DMS 273 treated with DMSO at 0.1 percent for 48 hours (cell line): ENCODE measurements around the gene SRPRB.

Experiments used
- DNase-seq: peaks from one replicate; lab custom pipeline; 2025; lab: John Stamatoyannopoulos, UW

Gene SRPRB

DNA sequence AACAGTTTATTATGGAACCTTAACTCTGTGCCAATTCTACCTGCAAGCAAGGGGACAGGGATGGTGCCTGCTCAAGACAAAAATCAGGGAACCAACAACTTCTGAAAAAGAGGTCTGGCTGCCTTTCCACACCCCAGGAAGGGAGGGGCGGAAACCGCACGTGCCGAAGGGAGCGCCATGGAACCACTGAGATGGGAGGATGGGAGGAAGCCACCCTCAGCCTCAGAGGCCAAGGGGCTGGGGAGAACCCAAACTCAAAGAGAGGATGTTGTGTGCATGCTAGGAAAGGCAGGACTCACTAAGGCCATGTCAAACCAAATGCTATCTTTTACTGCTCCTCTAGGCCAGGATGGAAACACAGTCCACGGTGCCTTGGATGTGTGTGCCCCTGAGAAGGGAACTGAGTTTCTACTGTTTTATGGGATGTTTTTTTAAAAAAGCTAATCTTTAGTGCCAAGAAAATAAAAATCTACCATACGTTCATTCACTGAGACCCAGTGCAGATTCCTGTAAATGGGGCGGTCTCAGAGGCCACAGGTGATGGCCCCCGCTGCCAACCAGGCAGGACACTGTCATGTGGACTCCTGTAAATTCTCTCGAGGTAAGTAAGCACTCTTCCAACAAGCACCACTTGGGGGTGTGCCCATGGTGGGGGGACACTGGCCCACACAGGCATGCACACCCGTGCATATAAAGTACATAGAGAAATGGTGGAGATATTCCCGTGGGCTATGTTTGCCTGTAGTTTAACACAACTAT lies 20.5 kb downstream of the SRPRB start:
- no peak for DNase-seq

DNA sequence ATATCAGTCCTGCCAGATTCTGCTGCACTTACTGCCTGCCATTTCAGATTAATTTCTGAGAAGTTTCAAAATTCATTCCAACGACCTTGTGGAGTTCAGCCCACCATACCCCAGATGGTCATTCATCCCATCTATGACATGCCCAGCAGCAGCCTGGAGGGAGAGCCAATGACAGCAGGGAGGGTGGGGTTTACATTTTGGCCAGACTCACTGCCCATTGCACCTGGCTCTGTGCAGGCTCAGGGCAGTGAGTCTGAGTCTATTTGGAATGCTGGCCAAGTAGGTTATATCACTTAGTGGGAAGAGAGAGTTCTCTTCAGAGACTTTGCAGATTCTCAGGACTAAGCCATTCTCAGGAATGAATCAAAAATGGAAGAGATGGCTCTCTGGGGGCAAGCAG lies 21.5 kb downstream of the SRPRB start:
- no peak for DNase-seq

DNA sequence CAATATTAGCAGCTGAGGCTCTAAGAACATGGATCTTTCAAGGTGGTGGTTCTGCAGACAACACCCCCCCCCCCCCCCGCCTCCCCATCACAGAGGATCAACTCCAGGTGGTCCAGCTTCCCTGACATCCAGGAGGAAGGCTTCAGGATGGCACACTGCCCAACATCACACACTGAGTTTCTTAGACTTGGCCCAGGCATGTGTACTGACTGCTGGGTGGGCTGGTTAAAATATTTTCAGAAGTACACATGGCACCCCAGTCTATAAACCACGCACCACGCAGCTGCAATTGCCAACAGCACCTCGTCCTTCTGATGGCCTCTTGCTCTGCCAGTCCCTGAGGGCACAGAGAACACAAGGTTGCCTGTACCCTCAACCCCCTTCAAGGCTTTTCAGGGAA lies 22.1 kb downstream of the SRPRB start:
- DNase-seq: no peak

DNA sequence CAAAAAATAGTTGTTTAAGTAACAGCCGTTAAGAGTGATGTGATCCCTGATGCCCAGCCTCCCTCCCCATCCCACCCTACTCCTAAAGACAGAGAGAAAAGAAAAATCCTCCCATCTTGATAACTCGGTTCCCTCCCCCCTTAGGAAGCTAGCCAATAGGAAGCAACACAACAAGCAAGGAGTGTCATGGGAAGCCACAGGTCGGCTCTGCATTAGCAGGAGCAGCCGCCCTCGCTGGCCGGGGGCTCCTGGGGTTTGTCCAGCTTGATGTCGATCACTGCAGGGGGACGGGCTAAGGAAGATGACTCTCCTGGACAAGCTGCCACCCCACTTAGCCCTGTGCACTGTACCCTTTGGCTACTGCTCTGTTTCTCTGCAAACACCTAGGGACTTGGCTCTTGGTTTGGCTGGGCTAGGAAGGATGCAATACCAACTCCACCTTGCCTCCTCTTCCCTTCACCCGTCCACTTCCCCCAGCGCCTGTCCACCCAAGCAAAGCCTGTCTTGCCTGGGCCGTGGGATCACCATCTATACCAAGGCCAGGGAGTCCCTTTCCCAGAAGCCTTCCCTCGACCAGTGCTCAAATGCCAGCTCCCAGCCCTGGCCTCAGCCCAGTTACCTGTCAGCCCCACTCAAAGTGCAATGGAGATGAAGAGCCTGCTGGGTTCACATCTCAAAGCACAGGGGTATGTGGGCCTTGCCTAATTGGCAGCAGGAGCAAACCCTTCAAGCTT lies 23.1 kb downstream of the SRPRB start:
- no peak for DNase-seq

DNA sequence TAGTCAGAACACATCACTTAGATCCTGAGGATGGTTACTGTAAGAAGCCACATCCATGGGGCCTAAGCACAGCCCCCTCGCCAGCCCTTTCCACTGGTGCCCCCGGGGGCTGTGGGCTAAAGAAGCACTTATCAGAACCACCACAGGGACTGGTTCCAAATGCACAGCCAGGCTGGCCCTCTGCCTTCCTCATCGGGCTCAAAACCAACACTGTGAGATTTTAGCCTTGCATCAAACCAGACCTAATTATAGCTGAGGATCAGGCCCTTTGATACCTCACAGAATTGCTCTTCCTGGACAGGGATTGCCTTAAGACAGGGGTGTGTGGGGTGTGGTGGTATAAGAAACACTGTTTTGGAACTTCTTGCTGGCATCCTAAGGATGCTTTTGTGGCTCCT lies 23.7 kb downstream of the SRPRB start:
- no peak for DNase-seq

DNA sequence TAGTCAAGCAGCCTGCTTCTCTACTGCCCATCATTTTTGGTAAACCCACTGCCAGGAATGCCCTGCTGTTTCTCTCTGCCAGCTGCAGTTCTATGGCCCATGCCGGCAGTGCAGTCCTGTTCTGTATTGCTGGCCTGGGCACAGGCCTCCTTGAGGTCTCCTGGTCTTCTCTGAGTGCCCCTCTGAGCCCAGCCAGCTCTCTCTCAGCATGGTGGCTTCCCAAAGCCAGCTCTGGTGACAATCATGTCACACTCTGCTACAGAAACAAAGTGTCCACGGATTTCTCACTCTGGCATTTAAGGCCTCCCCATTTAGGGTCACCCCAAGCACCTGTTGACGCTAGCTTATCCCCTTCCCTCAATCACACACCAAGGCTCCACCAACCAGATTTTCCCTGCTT lies 24.5 kb downstream of the SRPRB start:
- DNase-seq: no peak

DNA sequence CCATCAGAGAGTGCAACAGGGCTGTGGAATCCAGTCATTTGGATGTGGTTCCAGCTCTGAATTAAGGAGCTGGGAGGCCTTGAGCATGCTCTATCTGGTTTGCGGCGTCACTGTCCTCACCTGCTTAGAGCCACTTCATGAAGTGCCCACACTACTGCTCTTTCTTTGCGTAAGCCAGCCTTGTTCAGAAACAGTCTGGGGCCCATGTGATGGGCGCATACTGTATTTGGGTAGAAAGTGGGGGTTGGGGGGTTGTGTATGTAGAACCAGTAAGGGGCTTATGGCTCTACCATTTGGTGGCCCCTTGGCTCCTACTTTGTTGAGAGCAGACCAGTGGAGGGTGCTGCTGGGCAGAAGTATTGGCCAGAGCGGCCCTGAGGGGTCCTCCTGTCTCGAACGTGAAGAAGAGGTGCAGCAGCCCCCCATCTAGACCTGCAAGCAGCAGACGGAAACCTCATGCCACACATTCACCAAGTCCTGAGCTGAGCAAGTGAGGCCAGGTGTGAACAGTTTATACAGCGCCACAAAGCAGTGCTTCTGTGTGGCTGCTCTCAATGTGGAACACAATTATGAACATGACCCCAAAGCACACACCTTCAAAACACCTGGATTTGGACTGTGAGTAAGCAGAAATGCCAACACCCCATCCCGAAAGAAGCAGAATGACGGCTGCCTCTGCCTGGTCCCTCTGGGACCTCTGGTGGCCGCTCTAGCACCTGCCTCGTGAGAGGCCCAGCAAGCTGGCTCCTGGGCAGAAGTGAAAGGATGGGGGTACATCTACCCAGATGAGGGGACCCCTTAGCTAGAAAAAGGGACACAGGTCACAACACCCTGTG lies 26.6 kb downstream of the SRPRB start:
- no peak for DNase-seq

DNA sequence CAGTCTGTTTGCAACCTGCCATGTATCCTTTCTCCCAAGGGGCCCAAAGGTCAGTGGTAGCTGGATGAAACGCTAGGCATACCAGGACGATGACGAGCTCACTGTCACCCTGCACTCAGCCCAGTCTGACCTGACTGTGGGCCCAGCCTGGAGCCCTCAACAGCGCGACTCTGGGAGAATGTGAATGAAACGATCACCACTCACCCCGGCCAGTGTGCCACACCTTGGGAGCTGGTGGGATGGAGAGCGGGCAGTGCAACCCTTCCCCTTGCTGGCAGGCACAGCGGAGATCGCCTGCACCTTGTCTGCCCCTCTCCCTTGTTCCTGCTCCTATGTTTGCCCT lies 27.2 kb downstream of the SRPRB start:
- DNase-seq: no peak

DNA sequence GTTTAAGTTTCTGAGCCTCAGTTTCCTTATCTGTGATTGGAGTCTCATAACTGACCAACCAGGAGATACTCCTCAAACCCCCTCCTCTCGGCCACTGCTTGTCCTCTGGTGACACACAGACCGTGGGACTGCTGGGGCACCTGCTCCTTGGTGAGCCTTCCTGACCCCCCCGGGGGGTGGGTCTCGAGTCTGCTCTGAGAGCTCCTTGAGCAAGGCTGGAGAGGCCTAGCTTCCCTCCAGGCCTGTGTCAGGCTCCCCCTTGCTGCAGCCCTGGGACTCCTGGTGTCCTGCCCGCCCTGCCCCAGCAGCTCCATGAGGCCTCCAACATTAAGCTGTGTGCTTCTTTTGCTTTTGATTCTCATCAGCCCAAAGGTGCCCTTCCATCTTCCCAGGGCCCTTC lies 27.7 kb downstream of the SRPRB start:
- DNase-seq: no peak

DNA sequence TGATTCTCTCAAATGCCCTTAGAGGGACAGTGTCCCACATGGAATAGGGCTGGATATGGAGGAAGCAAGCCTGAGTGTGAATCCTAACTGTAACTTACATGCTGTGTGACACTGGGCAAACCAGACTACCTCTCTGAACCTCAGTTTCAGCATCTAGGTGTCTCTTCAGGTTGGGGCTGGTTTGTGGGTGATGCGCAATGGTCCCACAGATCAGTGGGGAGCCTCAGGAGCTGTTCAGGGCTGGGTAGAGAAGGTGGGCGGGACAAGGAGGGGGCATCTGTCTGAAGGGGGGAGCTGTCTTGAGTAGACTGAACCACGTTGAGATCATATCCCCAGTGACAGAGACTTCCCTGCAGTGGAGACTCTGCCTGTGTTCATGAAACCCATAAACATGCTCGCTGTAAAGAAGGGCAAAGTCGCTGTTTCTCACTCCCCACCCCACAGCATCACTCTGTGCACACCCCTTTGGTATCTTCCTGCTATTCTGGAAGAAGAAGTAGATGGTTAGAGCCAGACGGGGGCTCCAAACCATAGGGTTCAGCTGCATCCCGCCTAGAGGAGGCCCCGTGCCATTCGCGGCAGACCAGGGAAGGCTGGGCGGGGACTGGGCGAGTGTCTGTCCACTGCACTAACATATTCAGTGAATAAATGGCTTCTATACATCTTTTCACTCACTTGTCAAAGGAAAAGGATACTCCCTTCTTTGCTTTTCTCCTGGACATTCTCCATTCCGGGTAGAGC lies 28.4 kb downstream of the SRPRB start:
- no peak for DNase-seq

DNA sequence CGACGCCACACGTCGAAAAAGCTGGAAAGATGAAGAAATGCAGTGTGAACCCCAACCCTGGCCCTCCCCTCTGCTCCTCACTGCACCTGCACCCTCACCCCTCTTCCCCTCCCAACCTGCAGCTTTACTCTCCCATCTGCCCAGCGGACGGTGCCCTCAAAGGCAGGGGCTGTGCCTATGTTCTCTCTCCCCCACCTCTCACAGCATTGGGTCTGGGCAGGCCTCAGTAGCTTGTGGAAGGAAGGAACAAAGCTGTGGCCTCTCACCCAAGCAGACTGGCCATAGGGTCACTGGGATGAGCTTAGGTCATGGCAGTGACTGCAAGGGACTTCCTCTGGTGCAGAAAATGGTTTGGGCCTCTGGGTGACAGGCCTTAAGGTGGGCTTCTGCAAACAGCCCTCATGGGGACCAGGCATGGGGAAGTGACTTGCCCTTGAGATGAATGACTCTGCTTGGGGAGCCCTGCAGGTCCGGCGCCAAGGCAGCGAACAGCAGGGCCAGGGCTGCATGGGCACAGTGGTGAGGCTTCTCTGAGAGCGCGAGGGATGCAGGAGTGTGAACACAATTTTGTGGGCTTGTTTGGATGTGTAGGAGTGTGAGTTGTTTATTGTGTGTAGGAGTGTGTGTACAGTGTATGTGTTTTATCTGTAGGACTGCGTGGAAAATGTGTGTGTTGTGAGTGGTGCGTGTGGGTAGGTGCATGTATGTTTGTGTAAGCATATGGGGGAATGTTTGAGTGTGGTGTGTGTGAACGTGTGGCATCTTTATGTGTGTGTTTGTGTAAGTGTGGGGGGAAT lies 29.2 kb downstream of the SRPRB start:
- DNase-seq: no peak

DNA sequence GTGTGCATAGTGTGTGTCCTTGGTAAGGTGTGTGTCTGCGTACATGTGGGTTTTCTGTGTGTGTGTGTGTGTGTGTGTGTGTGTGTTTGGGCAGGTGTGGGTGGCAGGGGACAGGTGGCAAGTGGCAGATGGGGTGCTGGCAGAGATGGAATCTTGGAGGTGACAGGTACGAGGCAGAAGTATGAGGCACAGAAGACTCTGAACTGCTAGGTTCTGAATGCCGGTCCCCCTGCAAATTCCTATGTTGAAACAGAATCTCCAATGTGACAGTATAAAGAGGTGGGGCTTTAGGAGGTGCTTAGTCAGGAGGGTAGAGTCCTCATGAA lies 29.8 kb downstream of the SRPRB start:
- DNase-seq: no peak

DNA sequence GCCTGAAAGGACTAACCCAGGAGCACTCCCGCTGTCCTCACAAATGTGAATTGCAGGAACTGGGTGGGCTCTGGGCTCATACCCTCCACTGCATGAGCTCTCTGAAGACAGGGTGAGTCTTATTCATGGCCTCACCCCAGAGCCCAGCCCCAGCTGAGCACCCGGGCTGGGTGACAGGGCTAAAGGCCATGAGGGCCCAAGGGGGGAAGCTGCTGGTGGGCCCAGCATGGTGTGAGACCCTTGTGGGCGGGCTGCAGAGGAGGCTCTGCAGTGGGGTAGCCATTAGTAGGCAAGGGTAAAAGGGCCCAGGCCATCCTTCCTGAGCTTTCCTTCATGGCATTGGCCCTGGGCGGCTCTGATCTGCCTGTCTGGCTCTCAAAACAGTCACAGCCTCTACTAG lies 30.3 kb downstream of the SRPRB start:
- no peak for DNase-seq

DNA sequence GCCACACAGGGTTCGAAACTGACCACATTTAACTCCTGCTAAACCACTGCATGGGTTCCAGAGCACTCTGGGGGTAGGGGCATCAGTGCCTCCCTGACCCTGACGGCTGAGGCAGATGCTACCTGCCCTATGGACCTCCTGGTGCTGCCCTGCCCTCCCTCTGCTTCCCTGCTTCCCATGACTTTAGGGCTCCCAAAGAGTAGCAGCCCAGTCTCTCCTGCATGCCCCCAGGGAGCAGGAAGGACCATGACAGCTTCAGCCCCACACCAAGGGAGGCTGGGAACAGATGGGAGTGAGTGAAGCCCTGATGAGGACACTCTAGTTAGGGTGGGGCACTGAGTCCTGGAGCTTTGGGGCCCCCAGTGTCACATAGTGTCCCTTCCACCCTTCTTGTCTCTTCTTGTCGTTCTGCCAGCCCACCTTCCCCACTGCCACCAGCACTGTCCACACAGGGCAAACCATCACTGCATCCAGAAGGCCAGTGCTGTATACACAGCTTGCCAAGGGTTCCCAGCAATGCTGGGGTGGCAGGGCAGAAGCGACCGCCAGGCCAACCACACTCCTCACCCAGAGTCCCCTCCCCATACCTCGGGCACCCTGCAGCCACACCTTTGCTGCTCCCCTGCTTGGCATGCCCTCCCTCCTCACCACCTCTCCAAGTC lies 31.0 kb downstream of the SRPRB start:
- no peak for DNase-seq

DNA sequence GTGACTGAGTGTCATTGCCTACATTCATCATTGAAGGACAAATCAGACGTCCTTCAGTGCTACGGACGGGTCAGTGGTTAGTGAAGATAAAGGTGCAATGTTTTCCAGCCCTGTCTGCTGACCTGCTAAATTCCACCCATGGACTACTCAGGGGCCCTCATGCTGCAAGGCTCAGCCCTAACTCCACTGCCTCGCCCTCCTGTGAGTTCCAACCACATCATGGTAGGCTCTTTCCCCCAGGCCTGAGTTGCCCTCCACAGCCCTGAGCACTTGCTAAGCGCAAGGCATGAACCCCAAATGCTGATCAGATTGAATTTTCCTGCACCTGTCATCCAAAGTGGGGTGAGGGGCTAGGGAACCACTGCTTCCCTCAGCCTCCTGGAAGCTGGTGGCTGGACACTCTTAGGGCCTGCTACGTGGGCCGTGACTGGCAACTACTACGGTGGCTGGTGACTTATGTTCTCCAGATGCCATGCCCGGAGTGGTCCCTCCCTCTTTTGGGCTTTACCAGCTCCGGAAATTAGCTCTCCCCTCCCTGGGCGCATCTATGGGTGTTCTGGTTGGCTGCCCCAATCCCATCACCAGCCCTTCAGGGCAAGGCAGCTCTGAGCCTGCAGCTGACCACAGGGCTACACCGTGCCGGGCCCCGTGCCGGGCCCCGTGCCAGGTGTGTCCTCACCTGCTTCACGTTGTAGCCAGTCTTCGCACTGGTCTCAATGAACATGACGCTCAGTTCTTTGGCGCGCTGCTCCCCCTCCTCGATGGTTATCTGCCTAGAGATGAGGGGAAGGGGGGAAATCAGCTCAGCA lies 32.1 kb downstream of the SRPRB start:
- no peak for DNase-seq

DNA sequence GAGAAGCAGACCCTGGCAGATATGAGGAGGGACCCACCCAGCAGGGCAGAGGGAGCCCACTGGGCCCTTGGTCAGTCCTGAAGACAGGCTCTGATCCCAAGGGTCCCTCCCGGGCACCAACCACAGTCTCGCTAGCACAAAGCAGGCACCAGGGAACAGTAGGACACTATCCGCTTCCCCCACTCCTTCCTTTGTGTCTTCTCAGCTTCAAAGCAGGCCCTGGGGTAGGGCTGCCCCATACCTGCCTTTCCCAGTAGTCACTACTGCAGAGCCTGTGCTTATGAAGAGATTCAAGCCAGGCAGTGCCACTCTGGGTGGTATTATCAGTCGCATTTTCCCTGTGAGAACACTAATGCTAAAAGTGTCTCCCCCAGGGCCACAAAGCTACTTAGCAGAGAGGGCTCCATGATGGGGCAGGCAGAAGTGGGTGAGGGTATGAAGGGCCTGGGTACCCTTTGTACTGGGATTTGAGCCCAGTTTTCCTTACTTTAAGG lies 32.7 kb downstream of the SRPRB start:
- no peak for DNase-seq

DNA sequence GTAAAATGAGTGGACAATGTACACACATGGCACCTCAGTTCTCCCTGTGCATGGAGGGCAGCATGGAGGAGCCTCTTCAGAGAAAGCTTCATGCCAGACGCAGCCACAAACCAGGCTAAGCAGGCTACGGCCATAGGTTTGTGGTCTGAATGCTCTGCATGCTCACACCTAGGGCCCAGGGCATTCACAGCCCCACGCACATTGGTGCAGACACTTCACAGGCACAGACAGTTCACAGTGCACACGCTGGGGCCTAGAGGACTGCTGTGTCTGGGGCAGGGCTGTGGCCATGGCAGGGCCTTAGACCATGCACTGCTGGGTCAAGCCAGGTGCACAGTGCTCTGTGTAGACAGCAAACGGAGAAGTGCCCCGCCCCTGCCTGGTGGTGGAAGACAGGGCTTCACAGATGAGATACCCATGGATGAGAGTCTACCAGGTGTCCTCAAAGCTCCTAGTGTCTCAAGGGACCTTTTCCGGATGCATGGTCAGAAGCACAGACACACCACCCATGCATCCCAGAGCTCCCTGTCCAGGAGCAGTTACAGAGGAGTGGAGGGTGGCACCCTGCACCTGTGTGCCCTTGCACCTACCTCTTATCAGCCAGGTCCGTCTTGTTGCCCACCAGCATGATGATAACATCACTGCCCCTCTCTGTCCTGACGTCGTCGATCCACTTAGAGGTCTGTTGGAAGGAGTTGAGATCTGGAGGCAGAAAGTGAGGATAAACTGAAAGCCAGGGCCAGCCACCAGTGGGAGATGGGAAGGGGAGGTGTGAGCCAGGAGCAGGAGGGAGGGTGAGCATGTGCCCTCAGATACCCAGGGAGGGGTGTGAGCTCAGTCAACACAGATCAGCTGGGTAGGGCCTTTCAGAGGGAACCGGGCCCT lies 33.5 kb downstream of the SRPRB start:
- no peak for DNase-seq

DNA sequence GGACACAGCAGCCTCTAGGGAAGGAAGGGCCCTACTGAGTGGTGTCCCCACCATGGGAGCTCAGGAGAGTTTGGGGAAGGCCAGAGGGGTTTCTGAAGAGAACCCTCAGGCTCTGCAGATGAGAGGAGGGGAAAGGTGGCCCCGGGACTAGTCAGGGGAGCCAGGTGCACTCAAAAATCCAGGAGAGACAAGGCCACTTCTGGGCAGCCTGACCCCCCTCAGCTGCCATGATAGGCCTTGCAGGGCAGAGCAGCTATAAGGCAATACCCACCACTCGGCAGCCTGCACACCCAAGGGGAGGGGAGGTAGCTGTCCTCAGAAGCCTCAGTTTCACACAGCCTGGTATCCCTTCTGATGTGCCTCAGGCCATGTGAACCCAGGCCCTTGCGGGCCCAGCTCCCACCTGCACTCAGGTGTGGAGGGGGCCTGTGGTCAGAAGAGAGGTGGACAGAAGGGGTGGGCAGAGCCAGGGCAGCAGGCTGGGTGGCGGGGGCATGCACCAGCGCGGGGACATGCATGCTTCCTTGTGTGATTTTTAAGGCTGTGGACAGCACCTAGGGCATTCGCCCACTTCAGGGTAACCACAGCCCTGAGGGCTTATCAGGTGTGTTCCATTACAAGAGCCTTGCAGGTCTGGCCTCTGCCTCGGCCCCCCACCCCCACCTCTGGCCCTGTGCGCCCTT lies 34.6 kb downstream of the SRPRB start:
- DNase-seq: no peak
